Peyer's patch (tissue), 4 donors: ENCODE measurements around the gene ING3. TPM values are rescaled to one million over a fixed set of nuclear protein-coding genes. Genes with fewer than 3 reads are reported as not detected.

Source experiments
- DNase-seq, 3 donors: peaks; one replicate each; pipeline ENCODE4 v3.0.0-alpha.2; 2017 to 2019
- H3K27ac ChIP-seq, 4 donors: fragments of 200-600 bp; sonication (generic); one replicate each; pipeline ENCODE4 v1.5.1; 2016 to 2019
- H3K27me3 ChIP-seq, 2 donors: fragments of 200-600 bp; sonication (generic); one replicate each; pipeline ENCODE4 v1.5.1; 2019
- H3K36me3 ChIP-seq, 3 donors: fragments of 200-600 bp; sonication (generic); one replicate each; pipeline ENCODE4 v1.5.1; 2016 to 2019
- H3K4me1 ChIP-seq, 4 donors: fragments of 200-600 bp; sonication (generic); one replicate each; pipeline ENCODE4 v1.5.1; 2016 to 2019
- H3K4me3 ChIP-seq, 4 donors: fragments of 200-600 bp; sonication (generic); 1 replicate in 3 of 4; 2 replicates in 1 of 4; pipeline ENCODE4 v1.5.1; 2016 to 2019; ENCODE audit warnings: mild to moderate bottlenecking in 1 of 4
- H3K9me3 ChIP-seq, 4 donors: fragments of 200-600 bp; sonication (generic); one replicate each; pipeline ENCODE4 v1.5.1; 2016 to 2019; ENCODE audit warnings: mild to moderate bottlenecking in 1 of 4
- CTCF ChIP-seq, 6 experiments: fragments of 450-650 bp in 4 of 6; fragments of 200-600 bp in 2 of 6; sonication (generic) in 1 of 6; IDR thresholded peaks; one replicate each; pipeline ENCODE4 v1.5.1; 2017 to 2019; ENCODE audit warnings: antibody characterized with exemption in 6 of 6, mild to moderate bottlenecking in 3 of 6, moderate library complexity in 1 of 6
- POLR2A ChIP-seq, 2 donors: fragments of 450-650 bp; IDR thresholded peaks; one replicate each; pipeline ENCODE4 v1.5.1; 2017; ENCODE audit warnings: antibody characterized with exemption in 2 of 2, mild to moderate bottlenecking in 2 of 2, moderate library complexity in 2 of 2
- total RNA-seq, 4 donors: library from RNA; depleted of rRNA; stranded (reverse); fragments of >200 nt; gene quantifications; one replicate each; pipeline ENCODE4 v1.1.0, GENCODE V29; 2016

Gene ING3
- total RNA-seq, 4 donors from 2014 or later = 17.9 to 24.8 (median 22.7) TPM

GRCh38 chr7:121020989-121021969 lies 70.7 kb downstream of the ING3 start:
- TF ChIP-seq POLR2A (IDR thresholded peaks at IDR 0.05) = no peak
- TF ChIP-seq CTCF (IDR thresholded peaks at IDR 0.05) = no peak
- DNase-seq = no peak
- Histone ChIP-seq H3K36me3 (no peaks in the 10 kb centered on the region), H3K27ac (peak overlapping the region in 1 of 4 donors; percentile 32), H3K27me3 (no peaks in the 10 kb centered on the region), H3K9me3 (no peaks in the 10 kb centered on the region), H3K4me1 (peaks cover 0 to 8% (median 0%) of the 10 kb centered on the region in 4 donors), H3K4me3 (no peak overlapping the region)

- Histone ChIP-seq H3K9me3 (no peaks in the 10 kb centered on the region), H3K27ac (peak overlapping the region in 2 of 4 donors; percentile 4 to 30), H3K4me1 (peaks cover 0 to 10% (median 0%) of the 10 kb centered on the region in 4 donors)
Observed at GRCh38 chr7:121023194-121023593, 72.6 kb downstream of the ING3 start.

GRCh38 chr7:121023683-121024511 lies 73.3 kb downstream of the ING3 start:
- TF ChIP-seq CTCF (IDR thresholded peaks at IDR 0.05) (no peak), POLR2A (IDR thresholded peaks at IDR 0.05) (no peak)
- peaks cover 0 to 11% (median 0%) of the 10 kb centered on the region in 4 donors for H3K4me1 ChIP-seq
- no peak overlapping the region for H3K4me3 ChIP-seq
- no peaks in the 10 kb centered on the region for H3K27me3 ChIP-seq
- H3K27ac ChIP-seq = peak overlapping the region in 2 of 4 donors; percentile 4 to 30
- no peaks in the 10 kb centered on the region for H3K9me3 ChIP-seq
- DNase-seq = no peak
- H3K36me3 ChIP-seq = no peaks in the 10 kb centered on the region

More at GRCh38 chr7:121023194-121023593, 72.6 kb downstream of the ING3 start:
- TF ChIP-seq POLR2A (IDR thresholded peaks at IDR 0.05) = no peak
- no peak for TF ChIP-seq CTCF (IDR thresholded peaks at IDR 0.05)
- no peak overlapping the region for H3K4me3 ChIP-seq
- H3K36me3 ChIP-seq = no peaks in the 10 kb centered on the region
- DNase-seq = no peak
- no peaks in the 10 kb centered on the region for H3K27me3 ChIP-seq

- TF ChIP-seq CTCF (IDR thresholded peaks at IDR 0.05) (no peak), POLR2A (IDR thresholded peaks at IDR 0.05) (no peak)
Observed at GRCh38 chr7:121024611-121025010, 74.0 kb downstream of the ING3 start.

GRCh38 chr7:121026159-121026558 lies 75.6 kb downstream of the ING3 start:
- no peaks in the 10 kb centered on the region for H3K36me3 ChIP-seq
- H3K27me3 ChIP-seq = no peaks in the 10 kb centered on the region
- H3K9me3 ChIP-seq = no peaks in the 10 kb centered on the region
- H3K4me3 ChIP-seq = no peak overlapping the region
- DNase-seq = no peak
- peaks cover 0 to 11% (median 0%) of the 10 kb centered on the region in 4 donors for H3K4me1 ChIP-seq
- H3K27ac ChIP-seq = no peak overlapping the region
- TF ChIP-seq CTCF (IDR thresholded peaks at IDR 0.05) = no peak
- no peak for TF ChIP-seq POLR2A (IDR thresholded peaks at IDR 0.05)

More at GRCh38 chr7:121024611-121025010, 74.0 kb downstream of the ING3 start:
- Histone ChIP-seq H3K4me3 (no peak overlapping the region), H3K4me1 (peaks cover 0 to 11% (median 0%) of the 10 kb centered on the region in 4 donors), H3K27me3 (no peaks in the 10 kb centered on the region), H3K27ac (peak overlapping the region in 1 of 4 donors; percentile 30), H3K9me3 (no peaks in the 10 kb centered on the region), H3K36me3 (no peaks in the 10 kb centered on the region)
- no peak for DNase-seq
